Naive thymus-derived CD4-positive, alpha-beta T cell (primary cell): Measurements from ENCODE around the gene CLIC5. TPM values are rescaled to one million over a fixed set of nuclear protein-coding genes. Genes with fewer than 3 reads are reported as not detected.

Experiments used
- ATAC-seq: fragments of 150-1000 bp; cut with Tn5 transposase; 2 replicates; pipeline ENCODE4 v1.10.0; 2021; ENCODE audit warnings: mild to moderate bottlenecking, moderate library complexity
- CTCF ChIA-PET: fragments of 350-600 bp; sonication (Branson Sonifier 250); formaldehyde crosslinking; loops from one replicate; lab custom pipeline; 2021; ENCODE audit warnings: antibody characterized with exemption; lab: Charles Lee
- POLR2A ChIA-PET: fragments of 350-600 bp; sonication (Branson Sonifier 250); formaldehyde crosslinking; loops from one replicate; lab custom pipeline; 2021; ENCODE audit warnings: antibody characterized with exemption, inconsistent platforms; lab: Charles Lee
- DNase-seq, 9 donors: peaks; one replicate each; pipeline versions ENCODE4 v3.0.0 to v3.0.0-alpha.2; 2020 to 2022; ENCODE audit warnings: mixed read lengths in 1 of 9
- H3K27ac ChIP-seq: one replicate; pipeline ENCODE4 v1.7.0; 2013; ENCODE audit warnings: mild to moderate bottlenecking, low read depth, low read length, moderate library complexity
- H3K27me3 ChIP-seq, 2 donors: one replicate each; pipeline ENCODE4 v1.7.0; 2013; ENCODE audit warnings: low read length in 2 of 2, mild to moderate bottlenecking in 2 of 2, moderate library complexity in 2 of 2; ENCODE audit not compliant: control insufficient read depth in 2 of 2, insufficient read depth in 2 of 2
- H3K36me3 ChIP-seq, 3 experiments: 1 replicate in 2 of 3; 2 replicates in 1 of 3; pipeline ENCODE4 v1.7.0; 2013; ENCODE audit warnings: low read length in 3 of 3, mild to moderate bottlenecking in 3 of 3, moderate library complexity in 1 of 3; ENCODE audit not compliant: insufficient read depth in 3 of 3, control insufficient read depth in 2 of 3
- H3K4me1 ChIP-seq, 2 donors: one replicate each; pipeline ENCODE4 v1.7.0; 2013; ENCODE audit warnings: low read length in 2 of 2, mild to moderate bottlenecking in 2 of 2, moderate library complexity in 1 of 2; ENCODE audit not compliant: control insufficient read depth in 2 of 2, insufficient read depth in 2 of 2
- H3K4me3 ChIP-seq: 2 replicates; pipeline ENCODE4 v1.7.0; 2013; ENCODE audit warnings: mild to moderate bottlenecking, low read length
- H3K9me3 ChIP-seq, 3 experiments: 1 replicate in 2 of 3; 2 replicates in 1 of 3; pipeline ENCODE4 v1.7.0; 2013; ENCODE audit warnings: low read length in 3 of 3; ENCODE audit not compliant: control insufficient read depth in 2 of 3
- H3K27ac Mint-ChIP-seq, 9 donors: one replicate each; pipeline ENCODE4 v1.8.0; 2020 to 2022; ENCODE audit warnings: mixed read lengths in 9 of 9, mild to moderate bottlenecking in 8 of 9, moderate library complexity in 5 of 9, inconsistent platforms in 2 of 9
- H3K27me3 Mint-ChIP-seq, 5 donors: one replicate each; pipeline ENCODE4 v1.8.0; 2021 to 2022; ENCODE audit warnings: mixed read lengths in 5 of 5, mild to moderate bottlenecking in 1 of 5
- H3K36me3 Mint-ChIP-seq, 5 donors: one replicate each; pipeline ENCODE4 v1.8.0; 2020 to 2022; ENCODE audit warnings: mixed read lengths in 5 of 5, mild to moderate bottlenecking in 3 of 5, inconsistent platforms in 1 of 5
- H3K4me1 Mint-ChIP-seq, 7 donors: one replicate each; pipeline ENCODE4 v1.8.0; 2020 to 2022; ENCODE audit warnings: mixed read lengths in 7 of 7, mild to moderate bottlenecking in 3 of 7, inconsistent platforms in 1 of 7
- H3K4me3 Mint-ChIP-seq, 10 donors: one replicate each; pipeline ENCODE4 v1.8.0; 2020 to 2022; ENCODE audit warnings: mild to moderate bottlenecking in 10 of 10, mixed read lengths in 10 of 10, moderate library complexity in 6 of 10, inconsistent platforms in 2 of 10
- H3K9me3 Mint-ChIP-seq, 11 donors: one replicate each; pipeline ENCODE4 v1.8.0; 2020 to 2022; ENCODE audit warnings: mixed read lengths in 11 of 11, mild to moderate bottlenecking in 4 of 11, inconsistent platforms in 1 of 11, moderate library complexity in 1 of 11
- intact Hi-C, 2 donors: fragments of 100-400 bp; cut with micrococcal nuclease; formaldehyde crosslinking; loops; one replicate each; pipeline ENCODE4 v1.15.1; 2023
- polyA plus RNA-seq, 2 donors: library from polyadenylated mRNA; unstranded; fragments of 300-500 nt; fragmentation: Illumina TruSeq; gene quantifications; one replicate each; pipeline ENCODE4 v1.2.3, GENCODE V29; 2021
- total RNA-seq, 6 experiments: library from RNA in 5 of 6; stranded (reverse) in 5 of 6; gene quantifications; 1 replicate in 5 of 6; 2 replicates in 1 of 6; pipeline ENCODE4 v1.2.3 and lab custom pipeline; 2021 to 2026

CLIC5 gene
- total and polyA plus RNA-seq, 7 experiments from 2014 or later = 0.41 to 4.1 (median 2.6) TPM

- no peaks in the 10 kb centered on the region for H3K27me3 ChIP-seq
- Mint-ChIP-seq H3K27ac (no peak overlapping the region), H3K4me1 (peaks cover 0 to 2% (median 0%) of the 10 kb centered on the region in 7 donors), H3K9me3 (no peaks in the 10 kb centered on the region), H3K27me3 (peaks cover 3 to 52% (median 4%) of the 10 kb centered on the region in 5 donors), H3K36me3 (no peaks in the 10 kb centered on the region), H3K4me3 (no peak overlapping the region)
- ChIA-PET POLR2A (no interaction called here), CTCF (interaction anchor here (1.0 kb wide), 1 partner anchor 10 kb away, joined by 3 read pairs; no protein-coding TSS in a partner anchor)
- intact Hi-C loops = no loop called here
- DNase-seq = no peak
- H3K36me3 ChIP-seq = no peaks in the 10 kb centered on the region
- H3K9me3 ChIP-seq = no peaks in the 10 kb centered on the region
- no peak overlapping the region for H3K27ac ChIP-seq
- ATAC-seq = no peak
- no peak overlapping the region for H3K4me3 ChIP-seq
- no peaks in the 10 kb centered on the region for H3K4me1 ChIP-seq
These were observed 9.9 kb upstream of the CLIC5 start for GRCh38 chr6:46025573-46025972.

GRCh38 chr6:46024124-46024769 is 8.6 kb upstream of the CLIC5 start:
- H3K4me3 Mint-ChIP-seq = no peak overlapping the region
- no peaks in the 10 kb centered on the region for H3K36me3 Mint-ChIP-seq
- DNase-seq (no peak), ATAC-seq (no peak)
- H3K27ac Mint-ChIP-seq = no peak overlapping the region
- Histone ChIP-seq H3K4me3 (no peak overlapping the region), H3K36me3 (no peaks in the 10 kb centered on the region), H3K27ac (no peak overlapping the region), H3K4me1 (no peaks in the 10 kb centered on the region), H3K9me3 (no peaks in the 10 kb centered on the region), H3K27me3 (no peaks in the 10 kb centered on the region)
- H3K4me1 Mint-ChIP-seq = peaks cover 0 to 2% (median 0%) of the 10 kb centered on the region in 7 donors
- H3K9me3 Mint-ChIP-seq = no peaks in the 10 kb centered on the region
- ChIA-PET POLR2A (no interaction called here), CTCF (no interaction called here)
- peaks cover 0 to 44% (median 3%) of the 10 kb centered on the region in 5 donors for H3K27me3 Mint-ChIP-seq
- intact Hi-C loops = no loop called here

- no peak overlapping the region for H3K27ac ChIP-seq
- CTCF ChIA-PET = interaction anchor here (0.6 kb wide), 1 partner anchor 66 kb away, joined by 3 read pairs; no protein-coding TSS in a partner anchor
- intact Hi-C loops = no loop called here
- DNase-seq (no peak), ATAC-seq (no peak)
- Mint-ChIP-seq H3K27me3 (peaks cover 0 to 43% (median 6%) of the 10 kb centered on the region in 5 donors), H3K9me3 (no peaks in the 10 kb centered on the region), H3K4me3 (no peak overlapping the region), H3K27ac (no peak overlapping the region), H3K4me1 (peaks cover 0 to 2% (median 0%) of the 10 kb centered on the region in 7 donors), H3K36me3 (no peaks in the 10 kb centered on the region)
- H3K36me3 ChIP-seq = no peaks in the 10 kb centered on the region
- no peaks in the 10 kb centered on the region for H3K4me1 ChIP-seq
- no peak overlapping the region for H3K4me3 ChIP-seq
- H3K27me3 ChIP-seq = no peaks in the 10 kb centered on the region
- POLR2A ChIA-PET = interaction anchor here (1.3 kb wide), 1 partner anchor 9 kb away, joined by 3 read pairs; no protein-coding TSS in a partner anchor
- H3K9me3 ChIP-seq = no peaks in the 10 kb centered on the region
These were observed 7.7 kb upstream of the CLIC5 start for GRCh38 chr6:46023216-46023915.

- ATAC-seq (no peak), DNase-seq (no peak)
- H3K4me3 ChIP-seq = no peak overlapping the region
- H3K4me1 ChIP-seq = no peaks in the 10 kb centered on the region
- H3K9me3 Mint-ChIP-seq = peaks cover 0 to 3% (median 0%) of the 10 kb centered on the region in 11 donors
- peaks cover 0 to 1% (median 0%) of the 10 kb centered on the region in 5 donors for H3K36me3 Mint-ChIP-seq
- ChIA-PET POLR2A (interaction anchor here (1.3 kb wide), 1 partner anchor 8 kb away, joined by 3 read pairs; no protein-coding TSS in a partner anchor), CTCF (no interaction called here)
- H3K4me1 Mint-ChIP-seq = peaks cover 0 to 2% (median 0%) of the 10 kb centered on the region in 7 donors
- peaks cover 0 to 51% (median 16%) of the 10 kb centered on the region in 5 donors for H3K27me3 Mint-ChIP-seq
- no peaks in the 10 kb centered on the region for H3K27me3 ChIP-seq
- no peak overlapping the region for H3K27ac Mint-ChIP-seq
- no peaks in the 10 kb centered on the region for H3K36me3 ChIP-seq
- H3K27ac ChIP-seq = no peak overlapping the region
- H3K4me3 Mint-ChIP-seq = no peak overlapping the region
- intact Hi-C loops = no loop called here
- no peaks in the 10 kb centered on the region for H3K9me3 ChIP-seq
These were observed 6.7 kb upstream of the CLIC5 start for GRCh38 chr6:46022106-46022948.

GRCh38 chr6:46017726-46018125 is 2.1 kb upstream of the CLIC5 start:
- Mint-ChIP-seq H3K4me3 (no peak overlapping the region), H3K27ac (no peak overlapping the region), H3K27me3 (peaks cover 0 to 51% (median 22%) of the 10 kb centered on the region in 5 donors), H3K36me3 (peaks cover 0 to 10% (median 0%) of the 10 kb centered on the region in 5 donors), H3K4me1 (peaks cover 21 to 33% (median 31%) of the 10 kb centered on the region in 7 donors), H3K9me3 (peaks cover 0 to 7% (median 0%) of the 10 kb centered on the region in 11 donors)
- no peak for ATAC-seq
- ChIA-PET POLR2A (no interaction called here), CTCF (no interaction called here)
- no peaks in the 10 kb centered on the region for H3K9me3 ChIP-seq
- no peak overlapping the region for H3K4me3 ChIP-seq
- intact Hi-C loops = loop anchor here (10.0 kb wide), 2 partner anchors 593 to 1013 kb away; no protein-coding TSS in a partner anchor
- H3K27me3 ChIP-seq = no peaks in the 10 kb centered on the region
- peaks cover 16 to 18% of the 10 kb centered on the region in 2 donors for H3K4me1 ChIP-seq
- H3K27ac ChIP-seq = no peak overlapping the region
- H3K36me3 ChIP-seq = no peaks in the 10 kb centered on the region
- no peak for DNase-seq

- no peak for DNase-seq
- POLR2A ChIA-PET = no interaction called here
- H3K4me3 ChIP-seq = peak overlapping the region; percentile 57
These were observed 476 bp upstream of the CLIC5 start for GRCh38 chr6:46016063-46016608.

More at GRCh38 chr6:46016063-46016608, 476 bp upstream of the CLIC5 start:
- CTCF ChIA-PET = no interaction called here
- H3K9me3 ChIP-seq = no peaks in the 10 kb centered on the region
- intact Hi-C loops = loop anchor here (10.0 kb wide), 2 partner anchors 591 to 1011 kb away; no protein-coding TSS in a partner anchor
- no peak for ATAC-seq
- peak overlapping the region; percentile 64 for H3K27ac ChIP-seq
- no peaks in the 10 kb centered on the region for H3K27me3 ChIP-seq
- peaks cover 0 to 13% (median 0%) of the 10 kb centered on the region in 5 donors for H3K36me3 Mint-ChIP-seq
- peak overlapping the region; percentile 60 to 89 (median 82) for H3K4me3 Mint-ChIP-seq
- peaks cover 0 to 7% (median 0%) of the 10 kb centered on the region in 11 donors for H3K9me3 Mint-ChIP-seq
- H3K27ac Mint-ChIP-seq = peak overlapping the region in 4 of 9 donors; percentile 1 to 92 (median 72)
- H3K4me1 Mint-ChIP-seq = peaks cover 30 to 48% (median 46%) of the 10 kb centered on the region in 7 donors
- peaks cover 28 to 32% of the 10 kb centered on the region in 2 donors for H3K4me1 ChIP-seq
- H3K27me3 Mint-ChIP-seq = peaks cover 0 to 40% (median 22%) of the 10 kb centered on the region in 5 donors
- no peaks in the 10 kb centered on the region for H3K36me3 ChIP-seq
